HG02763 (cell line): ENCODE results near the gene HFM1.
A peak's percentile ranks its signal among the peaks of the same experiment; 100 is the strongest.
"Not testable (repeated sequence)": the region's sequence is repeated elsewhere in the genome, so short reads cannot be mapped to it uniquely, and the experiment has no call there.

Source experiments
- ATAC-seq: cut with Tn5 transposase; IDR thresholded peaks from one replicate; pipeline ENCODE4 v1.9.1; 2021; ENCODE audit warnings: mild to moderate bottlenecking, moderate library complexity; ENCODE audit not compliant: unreplicated experiment

HFM1 gene

DNA sequence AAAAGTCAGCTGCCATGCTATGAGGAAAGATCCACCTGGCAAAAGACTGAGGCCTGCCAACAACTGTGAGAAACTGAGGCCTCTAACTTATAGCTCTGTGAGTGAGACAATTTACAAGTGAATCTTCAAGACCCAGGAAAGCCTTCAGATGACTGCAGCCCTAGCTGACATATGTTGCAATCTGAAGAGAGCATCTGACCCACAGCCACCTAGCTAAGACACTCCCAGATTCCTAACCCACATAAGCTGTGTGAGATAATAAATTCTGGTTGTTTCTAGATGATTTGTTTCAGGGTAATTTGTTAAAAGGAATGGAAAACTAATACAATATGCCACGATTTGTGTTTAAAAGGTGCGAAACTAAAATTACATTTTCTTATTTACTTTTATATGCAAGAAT lies 55.1 kb downstream of the HFM1 start:
- no peak for ATAC-seq

DNA sequence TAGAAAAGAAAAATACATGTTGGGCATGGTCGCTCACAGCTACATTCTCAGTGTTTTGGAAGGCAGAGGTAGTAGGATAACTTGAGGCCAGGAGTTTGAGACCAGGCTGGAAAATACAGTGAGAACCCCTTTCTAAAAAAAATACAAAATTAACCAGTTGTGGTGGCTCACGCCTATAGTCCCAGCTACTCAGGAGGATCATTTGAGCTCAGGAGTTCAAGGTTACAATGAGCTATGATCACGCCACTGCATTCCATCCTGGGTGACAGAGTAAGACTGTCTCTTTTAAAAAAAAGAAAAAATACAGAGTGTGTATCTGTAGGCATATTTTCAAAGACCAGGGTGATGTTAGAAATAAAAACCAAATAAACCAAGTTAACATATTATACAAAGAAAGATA lies 57.8 kb downstream of the HFM1 start:
- ATAC-seq: no peak

DNA sequence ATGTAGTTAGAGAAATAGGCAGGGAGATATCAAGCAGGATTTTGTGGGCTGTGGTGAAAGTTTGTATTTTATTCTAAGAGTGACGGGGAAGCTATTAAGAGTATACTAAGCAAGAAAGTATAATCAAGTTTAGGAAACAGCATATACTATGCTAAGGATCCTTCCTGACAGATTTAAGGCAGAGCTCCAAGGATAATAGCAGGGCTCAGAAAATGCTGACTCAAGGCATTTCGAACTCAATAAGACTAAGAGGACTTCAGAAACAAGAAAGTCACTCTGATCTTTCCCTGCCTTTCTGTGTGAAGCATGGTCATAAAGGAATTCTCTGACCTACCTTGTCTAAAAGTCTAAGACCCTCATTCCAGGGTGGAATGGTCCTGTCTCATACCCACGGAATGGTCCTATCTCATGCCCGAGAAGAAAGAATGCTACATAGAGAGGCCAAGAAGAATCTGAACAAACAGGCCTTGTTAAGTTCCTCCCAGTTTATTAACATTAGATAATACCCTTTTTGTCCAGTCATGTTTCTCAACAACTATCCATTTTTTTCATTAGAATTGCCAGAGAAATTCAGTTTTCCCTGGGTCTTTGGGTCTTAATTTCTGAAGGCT lies 59.1 kb downstream of the HFM1 start:
- ATAC-seq: no peak

DNA sequence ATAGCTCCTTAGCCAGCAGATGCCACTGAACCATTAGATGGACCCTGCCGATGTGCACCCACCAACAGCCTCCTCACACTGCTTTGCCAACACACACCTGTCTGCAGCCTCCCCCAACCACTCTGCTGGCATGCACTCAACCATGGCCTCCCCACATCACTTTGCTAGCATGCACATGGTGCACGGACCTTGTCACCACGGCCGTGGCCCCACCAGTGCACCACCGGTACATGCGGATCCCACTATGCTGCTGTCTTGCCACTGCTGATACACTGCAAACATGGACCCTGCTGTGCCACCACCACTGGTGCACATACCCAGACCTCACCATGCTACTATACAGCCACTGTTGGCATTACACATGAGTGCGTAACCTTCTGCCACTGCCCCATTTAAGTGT lies 66.1 kb downstream of the HFM1 start:
- no peak for ATAC-seq

DNA sequence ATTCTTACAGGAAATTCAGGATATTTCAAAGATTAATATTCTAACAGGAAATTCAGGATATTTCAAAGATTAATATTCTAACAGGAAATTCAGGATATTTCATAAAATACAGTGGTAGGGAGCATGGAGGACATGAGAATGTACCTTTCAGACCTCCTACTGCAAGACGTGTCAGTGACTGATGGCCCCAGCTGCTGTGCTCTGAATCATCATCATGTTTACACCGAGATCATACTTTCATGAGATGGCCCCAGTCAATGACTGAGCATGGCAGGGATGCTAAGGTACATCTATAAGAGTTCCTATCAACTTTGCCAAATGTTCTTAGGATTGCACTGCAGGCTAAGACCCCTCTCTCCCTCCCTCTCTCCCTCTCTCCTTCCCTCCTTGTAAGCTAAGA lies 69.0 kb downstream of the HFM1 start:
- ATAC-seq: no peak

DNA sequence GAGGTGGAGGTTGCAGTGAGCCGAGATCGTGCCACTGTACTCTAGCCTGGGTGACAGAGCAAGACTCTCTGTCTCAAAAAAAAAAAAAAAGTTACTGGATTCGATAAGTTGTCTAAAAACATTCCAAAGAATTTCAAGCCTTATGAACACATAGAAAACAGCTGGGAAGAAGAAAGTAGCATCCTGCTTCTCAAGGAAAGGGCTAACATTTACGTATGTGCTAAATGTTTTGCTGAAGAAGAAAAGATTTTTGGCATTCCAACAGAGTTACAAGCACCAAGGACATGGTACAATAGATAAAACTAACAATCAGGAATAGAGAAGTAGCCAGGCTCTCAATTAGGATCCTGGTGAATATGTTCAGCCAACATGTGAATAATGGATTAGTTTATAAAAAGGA lies 69.8 kb downstream of the HFM1 start:
- no peak for ATAC-seq

DNA sequence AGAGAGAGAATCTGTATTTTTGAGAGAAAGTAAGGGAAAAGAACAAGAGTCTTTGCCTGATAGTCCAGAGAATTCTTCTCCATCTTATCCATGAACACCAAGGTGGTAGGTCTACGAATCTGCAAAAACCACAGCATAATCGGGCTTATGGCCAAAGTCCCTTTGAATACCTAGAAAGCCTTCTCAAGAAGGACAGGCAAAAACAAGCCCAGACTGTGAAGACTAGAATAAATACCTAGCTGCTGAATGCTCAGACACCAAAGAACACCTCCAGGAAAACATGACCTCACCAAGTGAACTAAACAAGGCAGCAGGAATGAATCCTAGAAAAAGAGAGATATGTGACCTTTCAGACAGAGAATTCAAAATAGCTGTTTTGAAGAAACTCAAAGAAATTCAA lies 79.2 kb downstream of the HFM1 start:
- ATAC-seq: no peak

DNA sequence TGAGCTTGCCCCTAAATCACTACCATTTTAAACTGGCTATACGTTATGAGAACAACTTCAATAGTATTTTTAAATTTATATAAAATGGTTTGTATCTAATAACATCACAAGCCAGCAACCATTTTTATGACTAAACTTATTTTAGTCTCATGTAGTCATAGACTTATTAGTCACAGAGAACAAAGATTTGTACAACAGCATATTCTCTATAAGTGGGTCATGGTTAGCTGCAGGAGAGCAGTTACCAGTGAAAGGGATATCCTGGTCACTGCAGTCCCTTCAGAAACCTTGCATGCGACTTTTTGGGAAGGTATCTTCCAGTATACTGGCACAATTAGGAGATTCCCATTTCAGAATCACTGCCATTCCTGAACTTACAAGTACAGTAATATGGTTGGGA lies 90.0 kb downstream of the HFM1 start:
- ATAC-seq: no peak

DNA sequence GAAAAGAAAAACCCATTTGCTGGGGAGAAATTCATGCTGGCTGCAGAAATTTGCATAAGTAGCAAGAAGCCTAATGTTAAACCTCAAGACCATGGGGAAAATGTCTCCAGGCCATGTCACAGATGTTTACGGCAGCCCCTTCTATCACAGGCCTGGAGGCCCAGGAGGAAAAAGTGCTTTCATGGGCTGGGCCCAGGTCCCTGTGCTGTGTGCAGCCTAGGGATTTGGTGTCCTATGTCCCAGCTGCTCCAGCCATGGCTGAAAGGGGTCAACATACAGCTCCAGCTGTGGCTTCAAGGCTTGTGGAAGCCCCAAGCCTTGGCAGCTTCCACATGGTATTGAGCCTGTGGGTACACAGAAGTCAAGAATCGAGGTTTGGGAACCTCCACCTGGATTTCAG lies 93.0 kb downstream of the HFM1 start:
- ATAC-seq: no peak

DNA sequence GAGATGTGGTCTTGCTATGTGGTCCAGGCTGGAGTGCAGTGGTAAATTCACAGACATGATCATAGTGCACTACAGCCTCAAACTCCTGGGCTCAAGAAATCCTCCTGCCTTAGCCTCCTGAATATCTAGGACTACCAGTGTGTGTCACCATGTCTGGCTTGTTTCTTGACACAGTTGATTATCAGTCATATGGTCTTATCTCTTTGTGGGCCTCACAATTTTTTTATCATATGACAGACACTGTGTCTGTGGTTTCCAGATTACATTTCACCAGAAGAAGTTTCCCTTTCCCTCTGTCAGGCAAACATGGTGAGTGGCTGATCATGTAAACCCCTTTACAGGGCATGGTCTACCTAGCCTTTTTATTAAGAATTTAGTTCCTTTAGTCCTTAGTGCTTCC lies 96.1 kb downstream of the HFM1 start:
- ATAC-seq: no peak

DNA sequence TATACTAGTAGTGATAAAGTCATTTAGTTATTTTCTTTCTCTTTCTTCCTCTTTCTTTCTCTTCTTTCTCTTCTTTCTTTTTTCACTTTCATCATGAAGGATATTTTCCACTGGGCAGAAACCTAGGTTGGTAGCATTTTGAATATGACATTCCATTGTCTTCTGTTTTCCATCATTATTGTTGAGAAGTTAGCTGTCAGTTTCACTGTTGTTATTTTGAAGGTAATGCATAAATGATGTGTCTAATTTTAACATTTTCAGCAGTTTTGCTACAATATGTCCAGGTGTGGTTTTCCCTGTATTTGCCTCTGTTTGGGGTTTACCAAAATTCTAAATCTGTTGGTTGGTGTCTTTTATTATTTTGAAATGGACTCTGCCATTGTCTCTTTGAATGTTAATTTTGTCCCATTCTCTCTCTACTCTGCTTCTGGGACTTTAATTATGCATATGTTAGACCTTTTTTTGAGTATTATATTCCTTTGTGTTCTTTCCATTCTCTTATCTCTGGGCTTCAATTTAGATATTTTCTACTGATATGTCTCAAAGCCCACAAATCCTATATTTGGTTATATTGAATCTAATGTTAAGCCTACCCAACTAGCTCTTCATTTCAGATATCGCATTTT lies 96.7 kb downstream of the HFM1 start:
- no peak for ATAC-seq

DNA sequence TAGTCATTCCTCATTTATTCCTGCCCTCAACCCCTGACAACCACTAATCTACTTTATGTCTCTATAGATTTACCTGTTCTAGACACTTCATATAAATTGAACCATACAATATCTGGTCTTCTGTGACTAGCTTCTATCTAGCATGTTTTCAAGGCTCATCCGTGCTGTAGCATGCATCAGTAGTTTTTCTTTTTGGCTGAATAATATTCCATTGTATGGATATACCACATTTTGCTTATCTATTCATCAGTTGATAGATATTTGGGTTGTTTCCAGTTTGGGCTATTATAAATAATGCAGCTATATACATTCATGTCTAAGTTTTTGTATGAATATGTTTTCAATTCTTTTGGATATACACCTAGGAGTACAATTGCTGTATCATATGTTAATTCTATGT lies 101.5 kb downstream of the HFM1 start:
- no peak for ATAC-seq

DNA sequence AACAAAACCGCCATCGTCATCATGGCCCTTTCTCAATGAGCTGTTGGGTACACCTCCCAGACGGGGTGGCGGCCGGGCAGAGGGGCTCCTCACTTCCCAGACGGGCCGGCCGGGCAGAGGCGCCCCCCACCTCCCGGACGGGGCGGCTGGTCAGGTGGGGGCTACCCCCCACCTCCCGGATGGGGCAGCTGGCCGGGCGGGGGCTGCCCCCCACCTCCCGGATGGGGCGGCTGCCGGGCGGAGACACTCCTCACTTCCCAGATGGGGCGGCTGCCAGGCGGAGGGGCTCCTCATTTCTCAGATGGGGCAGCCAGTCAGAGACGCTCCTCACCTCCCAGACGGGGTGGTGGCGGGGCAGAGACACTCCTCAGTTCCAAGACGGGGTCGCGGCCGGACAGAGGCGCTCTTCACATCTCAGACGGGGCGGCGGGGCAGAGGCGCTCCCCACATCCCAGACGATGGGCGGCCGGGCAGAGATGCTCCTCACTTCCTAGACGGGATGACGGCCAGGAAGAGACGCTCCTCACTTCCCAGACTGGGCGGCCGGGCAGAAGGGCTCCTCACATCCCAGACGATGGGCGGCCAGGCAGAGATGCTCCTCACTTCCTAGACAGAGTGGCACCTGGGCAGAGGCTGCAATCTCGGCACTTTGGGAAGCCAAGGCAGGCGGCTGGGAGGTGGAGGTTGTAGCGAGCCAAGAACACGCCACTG lies 115.6 kb downstream of the HFM1 start:
- ATAC-seq: not testable (repeated sequence)

DNA sequence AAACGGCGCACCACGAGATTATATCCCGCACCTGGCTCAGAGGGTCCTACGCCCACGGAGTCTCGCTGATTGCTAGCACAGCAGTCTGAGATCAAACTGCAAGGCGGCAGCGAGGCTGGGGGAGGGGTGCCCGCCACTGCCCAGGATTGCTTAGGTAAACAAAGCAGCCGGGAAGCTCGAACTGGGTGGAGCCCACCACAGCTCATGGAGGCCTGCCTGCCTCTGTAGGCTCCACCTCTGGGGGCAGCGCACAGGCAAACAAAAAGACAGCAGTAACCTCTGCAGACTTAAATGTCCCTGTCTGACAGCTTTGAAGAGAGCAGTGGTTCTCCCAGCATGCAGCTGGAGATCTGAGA lies 117.7 kb downstream of the HFM1 start:
- not testable (repeated sequence) for ATAC-seq

DNA sequence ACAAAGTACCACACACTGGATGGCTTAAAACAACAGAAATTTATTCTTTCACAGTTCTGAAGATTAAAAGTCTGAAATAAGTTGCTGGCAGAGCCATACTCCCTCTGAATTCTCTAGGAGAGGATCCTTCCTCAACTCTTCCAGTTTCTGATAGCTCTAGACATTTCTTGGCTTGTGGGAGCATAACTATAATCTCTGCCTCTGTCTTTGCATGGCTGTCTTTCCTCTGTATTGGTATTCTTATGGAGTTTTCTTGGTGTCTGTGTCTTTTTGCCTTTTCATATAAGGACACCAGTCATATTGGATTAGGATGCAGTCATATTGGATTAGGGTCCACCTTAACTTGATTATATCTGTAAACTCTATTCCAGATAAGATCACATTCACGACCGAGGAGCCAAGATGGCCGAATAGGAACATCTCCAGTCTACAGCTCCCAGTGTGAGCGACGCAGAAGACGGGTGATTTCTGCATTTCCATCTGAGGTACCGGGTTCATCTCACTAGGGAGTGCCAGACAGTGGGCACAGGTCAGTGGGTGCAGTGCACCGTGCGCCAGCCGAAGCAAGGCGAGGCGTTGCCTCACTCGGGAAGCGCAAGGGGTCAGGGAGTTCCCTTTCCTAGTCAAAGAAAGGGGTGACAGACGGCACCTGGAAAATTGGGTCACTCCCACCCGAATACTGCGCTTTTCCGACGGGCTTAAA lies 118.2 kb downstream of the HFM1 start:
- ATAC-seq: not testable (repeated sequence)

DNA sequence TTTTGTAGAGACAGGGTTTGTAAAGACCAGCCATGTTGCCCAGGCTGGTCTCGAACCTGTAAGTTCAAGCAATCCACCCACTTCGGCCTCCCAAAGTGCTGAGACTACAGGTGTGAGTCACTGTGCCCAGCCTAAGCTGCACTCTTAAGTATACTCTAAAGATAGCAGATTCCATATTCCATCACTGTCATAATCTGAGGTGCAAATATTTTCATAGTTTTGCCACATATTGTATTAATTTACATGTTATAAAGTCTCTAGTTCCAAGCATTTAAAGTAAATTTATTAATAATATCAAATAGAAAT lies 121.3 kb downstream of the HFM1 start:
- ATAC-seq: no peak

DNA sequence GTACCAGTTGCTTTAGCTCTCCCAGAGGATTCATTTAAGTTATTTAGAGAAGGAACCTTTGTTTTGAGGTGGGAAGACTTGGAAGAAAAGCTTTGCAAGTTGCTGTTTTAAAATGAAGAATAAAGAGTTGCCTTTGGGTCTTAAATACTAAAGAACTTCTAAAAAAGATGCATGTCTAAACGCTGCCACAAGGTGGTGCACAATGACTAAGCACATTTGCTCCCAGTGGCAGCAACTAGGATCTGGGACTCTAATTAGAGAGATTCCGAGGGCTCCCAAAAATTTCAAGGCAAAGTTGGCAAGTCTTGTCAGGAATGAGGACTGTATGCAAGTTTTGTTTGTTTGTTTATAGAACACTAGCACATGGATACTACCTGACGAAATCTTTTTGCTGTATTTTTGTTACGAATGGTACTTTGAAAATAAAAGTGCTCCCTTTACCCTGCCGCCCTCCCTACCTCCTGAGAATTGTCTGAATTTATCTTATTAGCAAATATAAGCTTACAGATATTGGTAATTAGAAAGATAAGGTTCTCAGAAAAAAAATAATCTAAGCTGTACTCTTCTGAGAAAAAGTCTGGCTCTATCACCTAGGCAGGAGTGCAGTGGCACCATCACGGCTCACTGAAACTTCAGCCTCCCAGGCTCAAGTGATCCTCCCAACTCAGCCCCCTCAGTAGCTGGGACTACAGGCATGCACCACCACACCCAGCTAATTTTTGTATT lies 121.8 kb downstream of the HFM1 start:
- peak; percentile 47 for ATAC-seq

DNA sequence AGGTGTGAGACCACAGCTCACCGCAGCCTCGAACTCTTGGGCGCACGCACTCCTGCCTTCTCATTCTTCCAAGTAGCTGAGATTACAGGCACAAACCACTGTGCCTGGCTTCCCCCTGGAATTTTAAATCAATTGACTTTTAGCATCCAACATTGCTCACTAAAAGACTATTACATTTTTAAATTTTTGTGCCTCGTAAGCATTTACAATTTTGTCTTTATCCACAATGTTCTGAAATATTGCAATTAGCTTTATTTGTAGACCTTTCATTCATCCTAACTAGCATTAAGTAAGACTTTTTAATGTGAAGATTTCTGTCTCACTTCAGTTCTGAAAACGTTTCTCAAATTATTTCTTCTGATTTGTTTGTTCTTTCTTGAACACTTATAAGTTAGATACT lies 122.9 kb downstream of the HFM1 start:
- ATAC-seq: no peak

DNA sequence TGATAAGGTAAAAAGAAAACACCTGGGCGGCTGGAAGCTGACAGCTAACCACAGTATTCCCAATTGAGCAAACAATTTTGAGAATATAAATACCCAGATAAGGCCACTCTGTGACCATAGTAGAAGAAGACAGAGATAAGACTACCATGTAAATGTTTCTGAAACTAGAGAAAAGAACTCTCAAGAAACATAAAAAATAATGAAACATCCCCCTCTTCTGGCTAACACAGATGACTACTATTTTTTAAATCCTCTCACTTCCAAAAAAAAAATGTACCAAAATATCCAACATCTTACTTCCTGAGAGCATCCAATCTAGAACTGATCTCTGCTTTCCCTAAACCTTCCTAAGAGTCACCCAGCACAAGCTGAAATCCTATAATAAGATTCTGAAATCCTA lies 125.9 kb downstream of the HFM1 start:
- ATAC-seq: no peak

DNA sequence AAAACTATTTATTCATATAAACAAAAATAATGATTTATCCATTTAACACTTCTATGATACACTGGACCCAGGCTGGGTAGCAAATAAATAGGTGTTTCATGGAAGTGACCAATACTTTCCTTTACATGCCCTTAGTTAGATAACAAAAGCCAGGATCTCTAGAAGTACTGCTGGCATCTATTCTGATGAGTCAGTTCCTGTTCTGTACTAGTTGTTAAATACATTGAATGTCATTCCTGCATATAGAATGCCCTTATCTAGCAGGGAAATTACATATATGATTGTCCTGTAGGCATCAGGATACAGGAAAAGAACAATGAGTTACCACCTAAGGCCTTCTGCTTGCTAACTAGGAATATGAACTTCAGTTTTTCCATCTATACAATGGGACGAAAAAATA lies 130.8 kb downstream of the HFM1 start:
- no peak for ATAC-seq

DNA sequence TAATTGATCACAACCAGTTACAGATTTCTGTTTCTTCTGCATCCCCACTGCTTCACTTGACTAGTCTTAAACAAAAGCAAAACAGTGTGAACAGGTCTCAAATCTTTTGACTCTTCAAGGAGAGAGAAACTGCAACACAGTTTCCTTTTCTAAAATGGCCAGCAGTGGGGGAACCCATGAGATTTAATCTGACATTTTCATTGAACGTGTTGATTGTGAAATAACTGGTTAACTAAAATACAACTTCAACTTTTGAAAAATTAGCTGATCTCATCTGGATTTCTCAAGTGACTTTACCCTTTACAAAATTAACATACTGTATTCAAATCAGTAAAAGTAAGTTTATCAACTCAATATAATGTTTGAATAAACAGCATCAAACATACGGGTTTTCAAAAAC lies 143.0 kb downstream of the HFM1 start:
- no peak for ATAC-seq

DNA sequence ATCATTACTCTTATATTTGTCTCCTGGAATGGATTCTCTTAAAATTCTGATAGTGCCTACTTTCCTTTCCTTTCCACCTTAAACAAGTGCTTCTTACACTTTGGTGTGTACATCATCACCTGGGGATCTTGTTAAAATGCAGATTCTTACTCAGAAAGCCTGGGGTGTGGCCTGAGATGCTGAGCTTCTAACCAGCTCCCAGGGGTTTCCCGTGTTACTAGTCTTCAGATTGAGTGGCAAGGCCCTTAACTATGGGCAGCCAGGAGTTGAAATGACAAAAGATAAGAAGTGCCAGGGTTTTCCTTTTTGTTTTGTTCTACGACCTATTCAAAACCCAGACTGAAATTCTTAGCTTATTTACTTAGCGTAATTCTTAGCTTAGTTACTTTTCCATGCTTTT lies 159.2 kb downstream of the HFM1 start:
- no peak for ATAC-seq
